NCI-H524 (cell line): ENCODE results near the gene TMEM132C.
"Not testable (repeated sequence)": the region's sequence is repeated elsewhere in the genome, so short reads cannot be mapped to it uniquely, and the experiment has no call there.

Source experiments
- DNase-seq, 2 experiments: peaks; one replicate each; lab custom pipeline; 2025; lab: John Stamatoyannopoulos, UW

TMEM132C gene

DNA sequence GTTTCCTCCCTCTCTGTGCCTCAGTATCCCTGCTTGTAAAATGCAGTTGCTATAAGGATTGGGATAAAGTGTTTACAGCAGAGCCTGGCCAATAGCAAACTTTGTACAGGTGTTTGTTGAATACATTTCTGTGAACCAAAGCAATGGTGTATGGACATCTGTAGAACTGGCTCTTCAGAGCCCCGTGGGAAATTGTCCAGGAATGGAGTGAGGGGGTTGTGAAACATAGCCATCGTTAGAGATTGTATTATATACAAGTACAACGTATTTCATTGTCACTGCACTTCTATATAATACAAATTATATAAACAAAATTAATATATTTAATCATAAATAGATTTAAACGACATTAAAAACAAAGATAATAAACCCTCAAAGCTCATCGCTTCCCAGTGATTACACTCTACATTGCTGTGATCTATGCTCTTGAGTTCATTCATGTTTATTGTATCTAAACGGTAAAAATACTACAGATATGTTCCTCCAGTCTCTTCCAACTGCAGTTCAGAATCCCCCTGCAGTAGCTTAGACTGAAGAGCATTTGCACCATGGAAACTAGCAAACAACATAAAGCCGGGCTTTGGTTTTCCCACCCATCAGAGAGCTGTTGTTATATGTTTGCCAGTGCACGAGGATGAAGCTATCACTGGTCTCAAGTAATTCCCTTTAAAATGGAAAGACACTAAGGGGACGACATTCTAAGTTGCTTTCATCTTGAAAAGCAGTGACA lies 216.7 kb downstream of the TMEM132C start:
- no peak for DNase-seq

- DNase-seq: not testable (repeated sequence)
Measured at GRCh38 chr12:128497376-128497775, 230.4 kb downstream of the TMEM132C start.

- DNase-seq: no peak
Measured at GRCh38 chr12:128507470-128507869, 240.5 kb downstream of the TMEM132C start.

- no peak for DNase-seq
Measured at GRCh38 chr12:128509170-128509569, 242.2 kb downstream of the TMEM132C start.

DNA sequence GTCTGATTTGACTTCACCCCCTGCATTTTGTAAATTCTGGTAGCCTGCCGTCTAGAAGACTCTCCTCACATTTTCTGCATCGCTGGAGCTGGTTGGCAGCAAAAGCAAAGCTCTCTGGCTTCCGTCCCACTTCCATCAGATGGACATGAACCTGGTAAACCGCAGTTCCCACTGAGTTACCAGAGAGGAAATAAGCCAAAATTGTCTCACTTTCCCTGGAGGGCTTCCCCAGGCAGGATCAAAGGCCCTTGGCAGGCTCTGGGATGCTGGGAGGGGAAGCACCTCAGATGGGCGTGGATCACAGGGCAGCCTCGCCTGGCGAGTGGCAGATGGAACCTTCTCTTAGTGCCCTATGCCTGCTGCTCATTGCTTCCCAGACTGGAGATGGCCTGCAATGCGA lies 243.5 kb downstream of the TMEM132C start:
- no peak for DNase-seq

- DNase-seq: peak; percentile 29 to 71
Measured at GRCh38 chr12:128513331-128513730, 246.4 kb downstream of the TMEM132C start.

- DNase-seq: peak in 1 of 2 experiments; percentile 8
Measured at GRCh38 chr12:128513831-128514230, 246.9 kb downstream of the TMEM132C start.

DNA sequence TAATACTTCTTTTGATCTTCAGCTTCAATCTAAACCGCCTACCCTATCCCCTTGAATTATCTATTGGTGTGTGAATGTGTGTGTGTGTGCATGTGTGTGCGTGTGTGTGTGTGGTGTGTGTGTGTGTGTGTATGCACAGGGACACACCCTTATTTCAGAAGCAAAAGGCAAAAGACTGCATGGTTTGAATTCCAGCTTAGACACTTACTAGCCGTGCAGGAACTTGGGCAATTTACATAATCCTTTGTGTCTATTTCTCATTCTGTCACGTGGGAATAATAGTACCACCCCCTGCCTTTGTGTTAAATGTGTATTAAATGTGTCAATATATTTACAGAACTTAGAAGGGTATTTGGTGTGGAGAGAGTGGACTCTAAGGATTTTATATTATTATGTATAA lies 251.7 kb downstream of the TMEM132C start:
- DNase-seq: no peak

DNA sequence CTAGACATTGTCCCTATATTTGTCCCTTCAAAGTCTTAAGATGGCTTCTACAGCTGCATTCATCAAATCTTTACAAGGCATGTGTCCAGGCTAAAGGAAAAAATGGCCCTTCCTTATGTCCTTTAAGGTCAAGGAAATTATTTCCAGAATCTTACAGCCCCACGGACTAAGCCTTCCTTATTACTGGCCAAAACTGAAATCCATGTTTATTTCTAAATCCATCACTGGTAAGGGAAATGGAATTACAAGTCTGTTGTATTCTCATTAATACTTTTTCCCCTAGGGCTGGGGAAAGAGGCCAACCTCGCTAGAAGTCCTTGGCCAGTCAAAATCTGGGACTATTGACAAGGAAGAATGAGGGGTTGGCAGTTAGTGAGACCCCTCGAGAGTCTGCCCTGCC lies 252.5 kb downstream of the TMEM132C start:
- no peak for DNase-seq

DNA sequence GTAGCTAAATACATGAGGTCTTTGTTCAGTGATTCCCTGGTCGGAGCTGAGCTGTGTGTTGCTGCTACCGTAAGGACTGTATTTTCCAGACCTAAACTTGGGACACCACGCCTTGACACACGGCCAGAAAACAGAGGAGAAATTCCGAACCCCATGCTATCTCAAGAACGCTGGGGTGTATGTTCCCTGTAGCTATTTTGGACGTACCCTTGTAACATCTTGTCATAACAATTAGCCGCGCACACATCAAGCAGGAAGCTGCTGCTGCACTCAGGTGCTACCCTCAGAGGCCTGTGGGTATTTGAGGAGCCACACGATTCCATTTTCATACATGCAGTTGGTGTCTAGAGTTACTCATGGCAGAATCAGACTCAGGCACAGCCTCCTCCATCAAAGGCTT lies 255.0 kb downstream of the TMEM132C start:
- DNase-seq: no peak

- no peak for DNase-seq
Measured at GRCh38 chr12:128524439-128524838, 257.5 kb downstream of the TMEM132C start.

GRCh38 chr12:128531170-128531569 lies 264.2 kb downstream of the TMEM132C start:
- DNase-seq: peak in 1 of 2 experiments; percentile 45

DNA sequence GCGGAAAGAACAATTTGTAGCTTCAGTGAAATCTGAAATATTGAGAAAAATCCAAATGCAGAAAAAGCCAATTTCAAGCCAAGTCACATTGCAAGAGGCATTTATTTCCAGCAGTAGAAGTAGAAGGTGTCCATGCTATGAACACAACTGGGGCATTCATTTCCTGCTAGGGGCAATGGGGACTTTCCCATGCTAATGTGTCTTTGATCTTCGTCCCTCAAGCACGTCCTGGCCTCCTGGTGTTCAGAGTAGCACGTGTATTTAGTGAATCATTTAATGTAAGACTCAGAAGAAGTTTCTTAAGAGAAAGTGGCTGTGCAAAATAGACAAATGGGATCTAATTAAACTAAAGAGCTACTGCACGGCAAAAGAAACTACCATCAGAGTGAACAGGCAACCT lies 267.9 kb downstream of the TMEM132C start:
- DNase-seq: no peak

- no peak for DNase-seq
Measured at GRCh38 chr12:128536810-128537209, 269.8 kb downstream of the TMEM132C start.

- no peak for DNase-seq
Measured at GRCh38 chr12:128537668-128538067, 270.7 kb downstream of the TMEM132C start.

- DNase-seq: no peak
Measured at GRCh38 chr12:128542844-128543243, 275.9 kb downstream of the TMEM132C start.

GRCh38 chr12:128543460-128543859 lies 276.5 kb downstream of the TMEM132C start:
- DNase-seq: no peak

DNA sequence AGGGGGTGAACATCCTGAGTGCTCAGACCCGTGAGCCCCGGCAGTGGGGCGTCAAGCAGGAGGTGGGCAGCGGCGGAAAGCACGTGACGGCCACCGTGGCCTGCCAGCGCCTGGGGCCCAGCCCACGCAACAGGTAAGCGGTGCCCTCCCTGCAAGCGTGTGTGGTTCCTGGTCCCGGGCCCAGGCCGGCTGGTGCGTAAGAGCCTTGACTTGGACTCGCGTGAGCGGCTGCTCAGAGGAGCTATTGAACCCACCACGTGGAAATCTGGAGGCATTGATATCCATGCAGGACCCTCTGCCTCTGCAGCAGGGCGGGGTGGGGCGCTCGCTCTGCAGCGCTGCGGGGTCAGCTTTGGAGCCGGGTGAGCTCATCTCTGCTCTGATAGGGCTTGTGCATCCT lies 277.0 kb downstream of the TMEM132C start:
- no peak for DNase-seq

- no peak for DNase-seq
Measured at GRCh38 chr12:128548949-128549348, 282.0 kb downstream of the TMEM132C start.

DNA sequence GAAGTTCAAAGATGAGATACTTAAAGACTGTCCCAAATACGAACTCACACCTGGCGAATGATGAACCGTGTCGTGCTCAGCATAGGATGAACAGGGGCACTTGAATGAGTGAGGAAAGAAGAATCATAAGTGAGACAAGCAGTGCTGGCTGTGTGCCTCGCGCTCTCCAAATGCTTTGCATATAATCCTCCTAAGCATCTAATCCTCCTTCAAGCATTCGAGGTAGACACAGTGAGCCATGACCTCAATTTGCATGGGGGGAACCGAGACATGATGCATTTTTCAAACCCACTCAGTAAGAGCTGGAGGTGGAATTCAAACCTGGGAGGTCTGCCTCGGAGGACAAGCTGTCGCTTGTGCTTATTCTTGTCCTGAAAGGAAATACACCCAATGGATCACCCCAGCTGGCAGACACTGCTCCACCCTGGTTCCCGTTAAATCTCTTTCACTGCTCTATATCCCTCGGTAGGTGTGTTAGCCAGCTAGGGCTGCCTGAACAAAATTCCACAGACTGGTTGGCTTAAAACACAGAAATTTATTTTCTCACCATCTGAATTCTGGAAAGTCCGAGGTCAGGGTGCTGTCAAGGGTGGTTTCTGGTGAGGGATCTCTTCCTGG lies 282.7 kb downstream of the TMEM132C start:
- peak; percentile 88 to 96 for DNase-seq

GRCh38 chr12:128551266-128551665 lies 284.3 kb downstream of the TMEM132C start:
- DNase-seq: peak; percentile 82 to 93

DNA sequence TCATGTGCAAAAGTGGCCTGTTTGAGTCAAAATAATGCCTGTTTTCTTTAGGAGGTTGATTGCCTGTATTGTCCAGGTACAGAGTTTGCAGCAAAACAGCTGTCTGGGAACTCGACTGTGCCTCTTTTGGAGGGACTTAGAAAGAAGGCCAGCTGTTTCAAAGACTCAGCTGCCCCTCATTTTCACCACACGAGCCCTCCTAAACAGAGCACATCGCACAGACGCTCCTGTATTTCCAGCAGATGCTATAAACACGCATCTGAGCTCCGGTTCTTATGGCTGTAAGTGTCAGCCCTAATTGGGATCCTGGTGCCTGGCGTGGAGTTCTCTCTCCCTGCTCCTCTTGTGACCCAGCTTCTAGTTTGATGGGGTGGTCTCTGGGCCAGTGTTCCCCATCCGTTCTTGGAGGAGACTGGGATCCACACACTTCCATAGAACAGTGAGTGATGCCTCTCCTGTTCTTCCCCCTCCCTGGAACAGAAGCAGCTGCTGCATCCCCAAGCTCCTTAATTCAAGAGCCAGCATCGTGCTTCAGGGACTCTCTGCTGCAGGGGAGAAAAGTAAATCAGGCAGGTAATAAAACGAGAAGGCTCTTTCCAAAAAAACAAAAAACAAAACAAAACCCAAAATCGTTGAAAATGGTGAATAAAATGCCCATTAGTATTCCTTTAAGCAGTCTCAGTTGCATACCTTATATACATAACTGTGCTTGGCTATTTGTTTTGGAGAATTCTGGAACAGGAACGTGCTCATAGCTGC lies 287.8 kb downstream of the TMEM132C start:
- peak; percentile 79 to 84 for DNase-seq

- DNase-seq: peak in 1 of 2 experiments; percentile 12
Measured at GRCh38 chr12:128557231-128557630, 290.3 kb downstream of the TMEM132C start.
